Activated CD8-positive, alpha-beta memory T cell treated with anti-CD3 and anti-CD28 coated beads, Interleukin-2, amount 50 U/mL, for 24 hours (primary cell): ENCODE measurements around the gene GIMAP6.
"Not testable (repeated sequence)": the region's sequence is repeated elsewhere in the genome, so short reads cannot be mapped to it uniquely, and the experiment has no call there.

ENCODE experiments used
- DNase-seq: peaks from one replicate; pipeline ENCODE4 v3.0.0-alpha.2; 2020; ENCODE audit errors: extremely low read depth

The GIMAP6 gene

DNA sequence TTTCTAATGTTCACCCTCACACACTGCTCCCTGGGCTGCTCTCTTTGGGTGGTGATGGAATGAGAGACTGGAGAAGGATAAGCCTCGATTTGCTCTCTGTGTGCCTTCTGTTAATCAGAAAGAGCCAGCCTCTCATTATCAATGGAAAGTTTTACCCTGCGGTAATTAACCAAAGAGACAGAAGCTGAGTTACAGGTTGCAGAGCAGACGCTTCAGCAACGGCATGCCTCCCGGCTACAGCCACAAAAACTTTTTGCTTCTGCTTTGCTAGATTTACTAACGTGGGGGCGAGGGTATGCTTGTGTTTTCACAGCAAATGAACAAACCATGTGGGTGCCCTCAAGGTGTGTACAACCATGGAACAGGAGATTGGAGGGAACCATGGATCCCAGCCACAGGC lies 47.0 kb downstream of the GIMAP6 start:
- no peak for DNase-seq

GRCh38 chr7:150580638-150581394 lies 51.4 kb downstream of the GIMAP6 start:
- DNase-seq = no peak

DNA sequence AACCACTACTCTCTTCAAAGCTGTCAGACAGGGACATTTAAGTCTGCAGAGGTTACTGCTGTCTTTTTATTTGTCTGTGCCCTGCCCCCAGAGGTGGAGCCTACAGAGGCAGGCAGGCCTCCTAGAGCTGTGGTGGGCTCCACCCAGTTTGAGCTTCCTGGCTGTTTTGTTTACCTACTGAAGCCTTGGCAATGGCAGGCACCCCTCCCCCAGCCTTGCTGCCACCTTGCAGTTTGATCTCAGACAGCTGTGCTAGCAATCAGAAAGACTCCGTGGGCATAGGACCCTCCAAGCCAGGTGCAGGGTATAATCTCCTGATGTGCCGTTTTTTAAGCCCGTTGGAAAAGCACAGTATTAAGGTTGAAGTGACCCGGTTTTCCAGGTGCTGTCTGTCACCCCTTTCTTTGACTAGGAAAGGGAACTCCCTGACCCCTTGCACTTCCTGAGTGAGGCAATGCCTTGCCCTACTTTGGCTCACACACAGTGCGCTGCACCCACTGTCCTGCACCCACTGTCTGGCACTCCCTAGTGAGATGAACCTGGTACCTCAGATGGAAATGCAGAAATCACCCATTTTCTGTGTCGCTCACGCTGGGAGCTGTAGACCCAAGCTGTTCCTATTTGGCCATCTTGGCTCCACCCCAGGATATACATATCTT lies 52.1 kb downstream of the GIMAP6 start:
- not testable (repeated sequence) for DNase-seq
